NB4 (cell line): Measurements from ENCODE around the gene NDOR1.

Experiments used
- DNase-seq: peaks from one replicate; pipeline ENCODE4 v3.0.0; 2010; ENCODE audit warnings: low read depth
- H3K4me3 ChIP-seq: one replicate; pipeline ENCODE4 v1.5.1; 2011; ENCODE audit warnings: mild to moderate bottlenecking, low read depth, low read length, moderate library complexity
- CTCF ChIP-seq: IDR thresholded peaks from one replicate; pipeline ENCODE4 v1.5.1; 2012; ENCODE audit warnings: low read depth, low read length
- MAX ChIP-seq: IDR thresholded peaks from 2 replicates; pipeline ENCODE4 v1.6.1; 2011; ENCODE audit warnings: low read depth, low read length
- MYC ChIP-seq: IDR thresholded peaks from 2 replicates; pipeline ENCODE4 v1.6.1; 2011; ENCODE audit warnings: low read depth, low read length
- POLR2A ChIP-seq: IDR thresholded peaks from 2 replicates; pipeline ENCODE4 v1.6.1; 2011; ENCODE audit warnings: mild to moderate bottlenecking; ENCODE audit not compliant: insufficient read length; ENCODE audit errors: extremely low read depth

The NDOR1 gene

GRCh38 chr9:137216188-137216965, 10.9 kb downstream of the NDOR1 start:
- TF ChIP-seq POLR2A (no peak), MYC (no peak), MAX (no peak), CTCF (no peak)
- no peak overlapping the region for H3K4me3 ChIP-seq
- DNase-seq = no peak

GRCh38 chr9:137217276-137218211, 12.0 kb downstream of the NDOR1 start:
- H3K4me3 ChIP-seq = no peak overlapping the region
- no peak for DNase-seq
- TF ChIP-seq CTCF (no peak), POLR2A (no peak), MAX (no peak), MYC (no peak)

GRCh38 chr9:137218212-137218753, 12.8 kb downstream of the NDOR1 start:
- TF ChIP-seq POLR2A (no peak), CTCF (no peak), MAX (no peak), MYC (no peak)
- H3K4me3 ChIP-seq = no peak overlapping the region
- no peak for DNase-seq

GRCh38 chr9:137218754-137219271, 13.3 kb downstream of the NDOR1 start:
- TF ChIP-seq CTCF (no peak), MAX (no peak), MYC (no peak), POLR2A (no peak)
- no peak overlapping the region for H3K4me3 ChIP-seq
- DNase-seq = peak; percentile 56

GRCh38 chr9:137219757-137220316, 14.3 kb downstream of the NDOR1 start:
- no peak for DNase-seq
- no peak overlapping the region for H3K4me3 ChIP-seq
- no peak for TF ChIP-seq POLR2A
- no peak for TF ChIP-seq MAX
